ENCODE data around the gene UBR3. TPM values are rescaled to one million over a fixed set of nuclear protein-coding genes. Genes with fewer than 3 reads are reported as not detected.

UBR3 gene
- total RNA-seq, 1 donor from 2014 or later, result 30.9 TPM

- TF ChIP-seq CTCF (IDR thresholded peaks at IDR 0.05), result no peak
- Mint-ChIP-seq H3K36me3 (ENCODE audit: low read depth) (peaks cover 4% of the 10 kb centered on the region), H3K9me3 (ENCODE audit: low read depth) (no peaks in the 10 kb centered on the region), H3K27ac (ENCODE audit: unreplicated experiment) (no peak overlapping the region), H3K4me3 (ENCODE audit: unreplicated experiment) (no peak overlapping the region), H3K27me3 (ENCODE audit: low read depth) (no peaks in the 10 kb centered on the region), H3K4me1 (ENCODE audit: low read depth) (peaks cover 22% of the 10 kb centered on the region)
- no peak for DNase-seq (ENCODE audit: low spot score)
Observed at GRCh38 chr2:170014769-170015168, 187.5 kb downstream of the UBR3 start.

DNA sequence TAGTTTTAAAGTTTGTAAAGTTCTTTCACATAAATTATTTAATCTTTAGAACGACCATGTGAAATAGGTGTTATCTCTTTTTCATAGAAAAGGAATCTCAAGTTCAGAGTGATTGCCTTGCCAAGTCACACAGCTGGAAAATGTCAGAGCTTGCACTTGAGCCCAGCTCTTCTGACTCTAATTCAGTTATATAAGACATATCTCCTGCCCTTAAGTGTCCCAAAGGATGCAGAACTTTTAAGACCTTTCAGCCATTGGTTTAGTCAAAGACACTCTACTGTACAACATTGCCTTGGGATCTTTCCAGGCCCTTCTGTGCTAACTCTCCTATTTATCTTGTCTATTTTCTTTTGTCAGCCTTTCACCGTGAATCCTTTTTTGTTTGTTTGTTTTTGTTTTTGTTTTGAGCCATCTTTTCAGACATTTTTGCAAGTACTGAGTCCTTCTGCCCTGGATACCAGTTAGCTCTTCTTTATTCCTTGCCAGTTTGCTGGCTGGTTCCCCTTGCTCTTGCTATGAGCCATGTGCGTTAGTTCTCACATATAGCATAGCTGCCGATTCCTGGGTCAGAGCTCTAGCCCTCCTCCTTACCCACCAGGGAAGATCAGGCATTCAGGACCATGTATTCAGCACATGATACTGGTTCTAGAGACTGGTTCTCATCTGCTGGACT, 190.7 kb downstream of the UBR3 start:
- DNase-seq (ENCODE audit: low spot score), result no peak
- H3K9me3 Mint-ChIP-seq (ENCODE audit: low read depth), result no peaks in the 10 kb centered on the region
- H3K27ac Mint-ChIP-seq (ENCODE audit: unreplicated experiment), result no peak overlapping the region
- H3K4me1 Mint-ChIP-seq (ENCODE audit: low read depth), result peaks cover 20% of the 10 kb centered on the region
- TF ChIP-seq CTCF (IDR thresholded peaks at IDR 0.05), result no peak
- no peak overlapping the region for H3K4me3 Mint-ChIP-seq (ENCODE audit: unreplicated experiment)
- peaks cover 5% of the 10 kb centered on the region for H3K36me3 Mint-ChIP-seq (ENCODE audit: low read depth)
- no peaks in the 10 kb centered on the region for H3K27me3 Mint-ChIP-seq (ENCODE audit: low read depth)

- no peak for TF ChIP-seq CTCF (IDR thresholded peaks at IDR 0.05)
- Mint-ChIP-seq H3K4me3 (ENCODE audit: unreplicated experiment) (no peak overlapping the region), H3K4me1 (ENCODE audit: low read depth) (peaks cover 19% of the 10 kb centered on the region), H3K9me3 (ENCODE audit: low read depth) (no peaks in the 10 kb centered on the region), H3K27me3 (ENCODE audit: low read depth) (no peaks in the 10 kb centered on the region), H3K36me3 (ENCODE audit: low read depth) (peaks cover 6% of the 10 kb centered on the region), H3K27ac (ENCODE audit: unreplicated experiment) (no peak overlapping the region)
- no peak for DNase-seq (ENCODE audit: low spot score)
Observed at GRCh38 chr2:170019060-170019805, 192.0 kb downstream of the UBR3 start.

DNA sequence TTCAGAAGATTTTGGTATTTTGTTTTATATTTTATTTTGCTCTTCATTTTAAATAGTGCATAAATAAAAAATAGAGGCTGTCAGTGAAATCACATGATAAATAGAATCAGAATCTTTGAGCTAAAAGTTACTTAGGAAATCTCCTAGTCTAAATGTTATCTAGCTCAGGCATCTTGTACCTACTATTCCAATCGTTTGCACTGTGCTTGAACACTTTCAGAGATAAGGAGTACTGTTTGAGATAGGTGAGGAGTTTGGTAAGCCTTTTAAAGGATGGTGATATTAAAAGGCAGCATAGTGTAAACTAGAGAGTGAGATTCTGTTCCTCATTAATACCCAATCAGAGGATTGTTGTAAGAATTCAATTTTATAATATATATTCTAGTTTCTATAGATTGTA, 193.5 kb downstream of the UBR3 start:
- no peaks in the 10 kb centered on the region for H3K9me3 Mint-ChIP-seq (ENCODE audit: low read depth)
- H3K4me1 Mint-ChIP-seq (ENCODE audit: low read depth), result peaks cover 19% of the 10 kb centered on the region
- H3K4me3 Mint-ChIP-seq (ENCODE audit: unreplicated experiment), result no peak overlapping the region
- no peaks in the 10 kb centered on the region for H3K27me3 Mint-ChIP-seq (ENCODE audit: low read depth)
- no peak for DNase-seq (ENCODE audit: low spot score)
- H3K36me3 Mint-ChIP-seq (ENCODE audit: low read depth), result peaks cover 6% of the 10 kb centered on the region
- H3K27ac Mint-ChIP-seq (ENCODE audit: unreplicated experiment), result no peak overlapping the region
- no peak for TF ChIP-seq CTCF (IDR thresholded peaks at IDR 0.05)

GRCh38 chr2:170022692-170023091, 195.4 kb downstream of the UBR3 start:
- Mint-ChIP-seq H3K27ac (ENCODE audit: unreplicated experiment) (no peak overlapping the region), H3K4me3 (ENCODE audit: unreplicated experiment) (no peak overlapping the region), H3K4me1 (ENCODE audit: low read depth) (peaks cover 16% of the 10 kb centered on the region), H3K9me3 (ENCODE audit: low read depth) (no peaks in the 10 kb centered on the region), H3K27me3 (ENCODE audit: low read depth) (no peaks in the 10 kb centered on the region), H3K36me3 (ENCODE audit: low read depth) (peaks cover 6% of the 10 kb centered on the region)
- no peak for DNase-seq (ENCODE audit: low spot score)
- TF ChIP-seq CTCF (IDR thresholded peaks at IDR 0.05), result no peak

Data from chondrocyte (in vitro differentiated cells).